Spleen (tissue), 11 donors: Measurements from ENCODE around the gene CIDEA. TPM values are rescaled to one million over a fixed set of nuclear protein-coding genes. Genes with fewer than 3 reads are reported as not detected.

Experiments used
- DNase-seq: peaks from one replicate; pipeline ENCODE4 v3.0.0-alpha.2; 2020
- H3K27ac ChIP-seq, 8 donors: fragments of 200-600 bp; sonication (generic) in 7 of 8; 1 replicate in 4 of 8; 2 replicates in 4 of 8; pipeline versions ENCODE4 v1.5.0 to v1.8.0; 2016 to 2021; ENCODE audit warnings: inconsistent platforms in 4 of 8, mild to moderate bottlenecking in 4 of 8, moderate library complexity in 1 of 8
- H3K27me3 ChIP-seq, 7 donors: fragments of 200-600 bp; sonication (generic) in 6 of 7; replicated peaks in 1 of 7; 1 replicate in 4 of 7; 2 replicates in 3 of 7; pipeline versions ENCODE4 v1.5.0 to v1.8.0; 2016 to 2021; ENCODE audit warnings: inconsistent platforms in 3 of 7, mild to moderate bottlenecking in 1 of 7
- H3K36me3 ChIP-seq, 6 donors: fragments of 200-600 bp; sonication (generic) in 5 of 6; 1 replicate in 4 of 6; 2 replicates in 2 of 6; pipeline versions ENCODE4 v1.5.0 to v1.8.0; 2016 to 2021; ENCODE audit warnings: inconsistent platforms in 2 of 6
- H3K4me1 ChIP-seq, 6 donors: fragments of 200-600 bp; sonication (generic) in 5 of 6; 1 replicate in 3 of 6; 2 replicates in 3 of 6; pipeline versions ENCODE4 v1.5.0 to v1.8.0; 2016 to 2021; ENCODE audit warnings: inconsistent platforms in 3 of 6
- H3K4me3 ChIP-seq, 8 donors: fragments of 200-600 bp; sonication (generic) in 7 of 8; 1 replicate in 4 of 8; 2 replicates in 4 of 8; pipeline versions ENCODE4 v1.5.0 to v1.8.0; 2016 to 2021; ENCODE audit warnings: inconsistent platforms in 4 of 8, mild to moderate bottlenecking in 4 of 8, moderate library complexity in 2 of 8
- H3K9me3 ChIP-seq, 8 donors: fragments of 200-600 bp; sonication (generic) in 7 of 8; 1 replicate in 4 of 8; 2 replicates in 4 of 8; pipeline versions ENCODE4 v1.5.0 to v1.8.0; 2016 to 2021; ENCODE audit warnings: inconsistent platforms in 4 of 8
- CTCF ChIP-seq, 11 experiments: fragments of 200-600 bp in 7 of 11; fragments of 450-650 bp in 4 of 11; sonication (generic) in 4 of 11; IDR thresholded peaks in 8 of 11; conservative IDR thresholded peaks in 3 of 11; 1 replicate in 7 of 11; 2 replicates in 4 of 11; pipeline versions ENCODE4 v1.4.0 to v1.8.0; 2016 to 2021; ENCODE audit warnings: antibody characterized with exemption in 11 of 11, inconsistent platforms in 4 of 11, mild to moderate bottlenecking in 1 of 11
- POLR2A ChIP-seq, 3 donors: fragments of 450-650 bp; IDR thresholded peaks; one replicate each; pipeline ENCODE4 v1.5.1; 2017; ENCODE audit warnings: antibody characterized with exemption in 3 of 3, mild to moderate bottlenecking in 1 of 3
- POLR2AphosphoS5 ChIP-seq, 3 donors: sonication (generic); formaldehyde crosslinking; IDR thresholded peaks; one replicate each; pipeline ENCODE4 v1.5.1; 2017; ENCODE audit warnings: antibody characterized with exemption in 3 of 3
- WGBS, 5 donors: extraction: QIAGEN DNeasy Blood & Tissue Kit in 3 of 5; methylation state at CpG; one replicate each; pipeline versions ENCODE4 v1.1.5 to v1.1.7; 2013 to 2018; 5-methylcytosine and 5-hydroxymethylcytosine counted together
- intact Hi-C: fragments of 100-400 bp; cut with DNase I; formaldehyde crosslinking; loops from one replicate; pipeline ENCODE4 v1.15.0; 2023; ENCODE audit warnings: low total_unique reads
- polyA plus RNA-seq, 3 donors: library from polyadenylated mRNA; stranded (reverse); fragments of 200-250 nt; gene quantifications; one replicate each; pipeline ENCODE4 v1.2.1, GENCODE V29; 2013
- total RNA-seq, 7 donors: library from RNA; depleted of rRNA in 3 of 7; stranded (reverse); fragments of >200 nt in 3 of 7; fragmentation: NEBNext Ultra II Directional in 4 of 7; extraction: Animal tissue kit (Norgen Biotek cat#: 25700) in 4 of 7; gene quantifications; one replicate each; pipeline versions ENCODE4 v1.1.0 to v1.2.1, GENCODE V29; 2016 to 2021
- donor health status: healthy with polysubstance abuse.
- donor health status: DM: no; HTN: no; CAD: no; lungs with moderate emphysema.
- donor health status: DM: no; HTN: no; CAD: no.
- donor health status: Bipolar disorder and iron deficiency.
- donor health status: healthy.
- donor health status: DM: no; HTN: no; CAD: no.
- donor health status: DM: yes; HTN: yes; CAD: no.

CIDEA gene
- total and polyA plus RNA-seq, 10 donors: not detected

DNA sequence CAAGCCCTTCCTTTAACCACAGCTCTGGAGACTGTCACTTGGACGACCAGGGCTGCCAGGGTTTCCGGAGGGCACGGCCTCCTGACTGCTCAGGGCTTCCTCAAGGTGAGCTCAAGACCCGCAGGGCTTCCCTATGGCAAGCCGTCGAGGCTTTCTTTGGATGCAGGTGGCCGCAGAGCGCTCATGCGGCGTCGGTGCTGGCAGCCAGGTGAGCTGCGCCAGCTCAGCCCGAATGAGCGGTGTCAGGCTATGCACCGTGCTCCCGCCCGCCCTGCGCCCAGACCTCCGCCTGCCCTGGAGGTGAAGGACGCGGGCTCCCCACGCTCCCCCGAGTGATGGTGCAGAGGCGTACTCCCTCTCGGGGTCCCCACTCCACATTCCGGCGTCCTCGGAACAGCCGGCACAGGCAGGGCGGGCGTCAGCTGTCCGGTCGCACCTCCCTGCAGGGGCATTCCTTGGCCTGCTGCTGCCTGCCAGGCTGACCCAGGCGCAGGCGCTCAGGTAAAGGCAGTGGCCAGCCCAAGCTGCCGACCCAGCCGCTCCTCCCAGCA lies 33.0 kb downstream of the CIDEA start:
- Histone ChIP-seq H3K27me3 (peaks cover 0 to 75% (median 20%) of the 10 kb centered on the region in 7 donors), H3K9me3 (no peaks in the 10 kb centered on the region), H3K27ac (no peak overlapping the region), H3K4me1 (peaks cover 6 to 22% (median 17%) of the 10 kb centered on the region in 6 donors), H3K36me3 (no peaks in the 10 kb centered on the region), H3K4me3 (peak overlapping the region in 4 of 8 donors; percentile 8 to 57 (median 26))
- TF ChIP-seq POLR2A (IDR thresholded peaks at IDR 0.05) (no peak), POLR2AphosphoS5 (IDR thresholded peaks at IDR 0.05) (no peak), CTCF (IDR thresholded peaks at IDR 0.05 in 8 of 11, conservative IDR thresholded peaks at IDR 0.05 in 3 of 11) (no peak)
- intact Hi-C loops: no loop called here
- peak; percentile 64 for DNase-seq
- WGBS, 5 donors: 24 to 36% (median 28%) methylated on average over 4 to 37 of the region's 37 CpGs

DNA sequence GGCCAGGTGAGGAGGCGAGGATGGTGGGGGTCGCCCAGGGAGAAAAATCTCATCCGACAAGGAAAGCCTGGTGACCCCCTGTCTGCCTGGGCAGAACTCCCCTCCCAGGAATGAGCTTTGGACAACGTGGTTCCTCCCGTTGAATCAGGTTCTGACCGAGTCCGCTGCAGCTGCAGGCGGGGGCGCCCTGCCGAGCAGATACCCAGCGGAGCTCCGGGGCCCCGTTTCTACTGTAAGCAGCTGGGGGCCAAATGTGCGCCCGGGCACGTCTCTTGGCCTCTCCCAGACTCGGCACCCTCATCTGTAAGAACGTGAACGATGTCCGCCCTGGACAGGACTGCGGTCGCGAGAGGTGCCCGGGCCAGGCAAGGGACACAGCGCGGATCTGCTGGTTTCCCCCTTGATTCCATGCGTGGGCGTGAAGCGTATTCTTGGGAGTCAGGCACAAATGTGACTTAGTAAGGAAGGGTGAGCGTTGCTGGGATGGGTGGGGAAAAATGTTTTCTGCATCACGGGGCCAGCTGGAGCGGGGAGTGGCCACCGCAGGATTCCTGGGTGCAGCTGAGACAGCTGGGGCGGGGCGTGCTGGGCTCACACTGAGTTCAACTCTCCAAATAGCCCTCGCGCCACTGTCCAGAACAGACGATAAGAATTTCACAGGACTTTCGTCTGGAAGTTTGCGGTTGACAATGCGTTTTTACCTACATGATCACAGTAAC lies 33.7 kb downstream of the CIDEA start:
- peak; percentile 63 for DNase-seq
- Histone ChIP-seq H3K9me3 (no peaks in the 10 kb centered on the region), H3K4me1 (peaks cover 6 to 22% (median 17%) of the 10 kb centered on the region in 6 donors), H3K4me3 (peak overlapping the region in 5 of 8 donors; percentile 8 to 57 (median 22)), H3K36me3 (no peaks in the 10 kb centered on the region), H3K27ac (peak overlapping the region in 3 of 8 donors; percentile 7 to 38 (median 23)), H3K27me3 (peaks cover 0 to 69% (median 20%) of the 10 kb centered on the region in 7 donors)
- 2 to 6% (median 4%) methylated on average over 36 to 41 of the region's 41 CpGs for WGBS, 5 donors
- intact Hi-C loops: no loop called here
- TF ChIP-seq POLR2A (IDR thresholded peaks at IDR 0.05): no peak
- no peak for TF ChIP-seq CTCF (IDR thresholded peaks at IDR 0.05 in 8 of 11, conservative IDR thresholded peaks at IDR 0.05 in 3 of 11)
- TF ChIP-seq POLR2AphosphoS5 (IDR thresholded peaks at IDR 0.05): peak; percentile 46 to 68 (median 49)

DNA sequence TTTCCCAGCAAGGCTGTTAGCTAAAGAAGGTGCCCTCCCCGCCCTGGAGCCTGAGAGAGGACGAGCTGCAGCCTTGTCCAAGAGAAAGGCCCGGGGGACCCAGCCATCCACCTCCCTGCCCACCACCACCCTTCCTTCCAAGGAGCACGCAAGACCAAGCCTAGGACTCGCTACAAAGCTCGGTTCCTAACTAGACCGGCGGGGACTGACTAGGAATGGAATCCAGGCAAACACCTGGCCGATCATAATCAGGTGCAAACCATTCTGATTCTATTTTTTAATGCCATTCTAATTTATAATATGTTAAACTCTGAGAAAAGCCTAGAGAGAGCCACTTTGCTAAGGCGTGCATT lies 34.2 kb downstream of the CIDEA start:
- no peak for TF ChIP-seq POLR2AphosphoS5 (IDR thresholded peaks at IDR 0.05)
- no peak for TF ChIP-seq POLR2A (IDR thresholded peaks at IDR 0.05)
- TF ChIP-seq CTCF (IDR thresholded peaks at IDR 0.05 in 8 of 11, conservative IDR thresholded peaks at IDR 0.05 in 3 of 11): no peak
- peaks cover 0 to 64% (median 20%) of the 10 kb centered on the region in 7 donors for H3K27me3 ChIP-seq
- H3K36me3 ChIP-seq: no peaks in the 10 kb centered on the region
- no peak overlapping the region for H3K27ac ChIP-seq
- DNase-seq: peak; percentile 2
- no peaks in the 10 kb centered on the region for H3K9me3 ChIP-seq
- peaks cover 6 to 22% (median 17%) of the 10 kb centered on the region in 6 donors for H3K4me1 ChIP-seq
- intact Hi-C loops: no loop called here
- peak overlapping the region in 5 of 8 donors; percentile 8 to 57 (median 22) for H3K4me3 ChIP-seq
- 13 to 26% (median 22%) methylated on average over 6 to 10 of the region's 10 CpGs for WGBS, 5 donors

DNA sequence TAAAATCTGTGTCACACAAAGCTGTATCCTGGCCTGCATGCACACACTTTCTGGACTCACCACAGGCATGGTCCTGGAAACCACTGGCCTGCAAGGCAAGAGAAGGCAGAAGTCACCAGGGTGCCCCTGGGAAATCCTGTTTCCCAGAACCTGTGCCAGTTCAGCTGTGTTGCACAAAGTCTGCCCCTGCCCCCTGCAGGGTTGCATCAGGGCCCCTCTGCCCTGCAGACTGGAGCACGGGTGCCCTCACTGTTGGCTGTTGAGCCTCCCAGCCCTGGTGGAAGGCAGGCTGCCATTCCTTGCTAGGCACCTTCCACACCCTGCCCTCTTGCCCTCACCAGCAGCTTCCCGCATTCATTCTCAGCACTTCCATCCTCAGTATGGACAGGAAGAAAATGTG lies 35.9 kb downstream of the CIDEA start:
- TF ChIP-seq POLR2AphosphoS5 (IDR thresholded peaks at IDR 0.05) (no peak), CTCF (IDR thresholded peaks at IDR 0.05 in 8 of 11, conservative IDR thresholded peaks at IDR 0.05 in 3 of 11) (no peak), POLR2A (IDR thresholded peaks at IDR 0.05) (no peak)
- 61 to 83% (median 75%) methylated on average over 2 of the region's 2 CpGs for WGBS, 5 donors

More for the DNA sequence above, 35.9 kb downstream of the CIDEA start:
- no peak overlapping the region for H3K27ac ChIP-seq
- H3K9me3 ChIP-seq: no peaks in the 10 kb centered on the region
- H3K4me3 ChIP-seq: no peak overlapping the region
- intact Hi-C loops: no loop called here
- DNase-seq: peak; percentile 43
- peaks cover 6 to 22% (median 17%) of the 10 kb centered on the region in 6 donors for H3K4me1 ChIP-seq
- H3K27me3 ChIP-seq: peaks cover 0 to 53% (median 20%) of the 10 kb centered on the region in 7 donors
- no peaks in the 10 kb centered on the region for H3K36me3 ChIP-seq
